Measurements from ENCODE around the gene GYPB.
"Not testable (repeated sequence)": the region's sequence is repeated elsewhere in the genome, so short reads cannot be mapped to it uniquely, and the experiment has no call there.

GYPB gene

GRCh38 chr4:144008602-144009001 lies 10.6 kb downstream of the GYPB start:
- DNase-seq; H4K91ac ChIP-seq (ENCODE audit: low read depth, low read length); H2AFZ ChIP-seq (ENCODE audit: insufficient read depth, low read length, poor library complexity); H3K4me2 ChIP-seq (ENCODE audit: low read length); H3K14ac ChIP-seq (ENCODE audit: low read length); H2BK5ac ChIP-seq (ENCODE audit: low read depth, low read length, poor library complexity); H3K36me3 ChIP-seq (ENCODE audit: control insufficient read depth in 1 of 2, insufficient read depth in 2 of 2, low read length in 2 of 2); H3K79me1 ChIP-seq (ENCODE audit: low read length); H3K4ac ChIP-seq (ENCODE audit: low read depth, low read length); H2BK120ac ChIP-seq (ENCODE audit: insufficient read depth, low read length, poor library complexity); H3K18ac ChIP-seq (ENCODE audit: low read length); H3K27me3 ChIP-seq (ENCODE audit: insufficient read depth, low read length); H3K4me3 ChIP-seq (ENCODE audit: low read depth, low read length); H2BK12ac ChIP-seq (ENCODE audit: low read length); H3K9me3 ChIP-seq (ENCODE audit: insufficient read depth, low read depth, low read length); H3K4me1 ChIP-seq (ENCODE audit: control insufficient read depth in 1 of 2, insufficient read depth in 2 of 2, low read length in 2 of 2); H4K8ac ChIP-seq (ENCODE audit: low read depth, low read length); H4K12ac ChIP-seq (ENCODE audit: low read depth, low read length); H3K9ac ChIP-seq (ENCODE audit: low read length); H3K27ac ChIP-seq (ENCODE audit: low read depth, low read length); H3K23ac ChIP-seq (ENCODE audit: low read length); H3K79me2 ChIP-seq (ENCODE audit: control insufficient read depth, insufficient read depth, low read length, poor library complexity); H2AK5ac ChIP-seq (ENCODE audit: low read length): not testable (repeated sequence)
- WGBS (ENCODE audit: extremely low coverage, insufficient coverage, insufficient read length): no CpG with 5 or more reads among the region's 3 CpGs

- H4K12ac ChIP-seq (ENCODE audit: low read depth, low read length); H3K4me3 ChIP-seq (ENCODE audit: low read depth, low read length); H3K14ac ChIP-seq (ENCODE audit: low read length); H3K4me2 ChIP-seq (ENCODE audit: low read length); H3K23ac ChIP-seq (ENCODE audit: low read length); H3K4ac ChIP-seq (ENCODE audit: low read depth, low read length); H3K36me3 ChIP-seq (ENCODE audit: control insufficient read depth in 1 of 2, insufficient read depth in 2 of 2, low read length in 2 of 2); H2AFZ ChIP-seq (ENCODE audit: insufficient read depth, low read length, poor library complexity); H3K18ac ChIP-seq (ENCODE audit: low read length); H3K4me1 ChIP-seq (ENCODE audit: control insufficient read depth in 1 of 2, insufficient read depth in 2 of 2, low read length in 2 of 2); H4K91ac ChIP-seq (ENCODE audit: low read depth, low read length); H2BK120ac ChIP-seq (ENCODE audit: insufficient read depth, low read length, poor library complexity); H3K9ac ChIP-seq (ENCODE audit: low read length); H2BK5ac ChIP-seq (ENCODE audit: low read depth, low read length, poor library complexity); H4K8ac ChIP-seq (ENCODE audit: low read depth, low read length); H3K9me3 ChIP-seq (ENCODE audit: insufficient read depth, low read depth, low read length); H3K79me1 ChIP-seq (ENCODE audit: low read length); DNase-seq; H3K27me3 ChIP-seq (ENCODE audit: insufficient read depth, low read length); H2BK12ac ChIP-seq (ENCODE audit: low read length); H3K27ac ChIP-seq (ENCODE audit: low read depth, low read length); H2AK5ac ChIP-seq (ENCODE audit: low read length); H3K79me2 ChIP-seq (ENCODE audit: control insufficient read depth, insufficient read depth, low read length, poor library complexity): not testable (repeated sequence)
- WGBS (ENCODE audit: extremely low coverage, insufficient coverage, insufficient read length): no CpG with 5 or more reads among the region's 1 CpG
These were observed 11.2 kb downstream of the GYPB start for GRCh38 chr4:144007960-144008359.

GRCh38 chr4:144006200-144006803 lies 12.9 kb downstream of the GYPB start:
- H3K4me1 ChIP-seq (ENCODE audit: control insufficient read depth in 1 of 2, insufficient read depth in 2 of 2, low read length in 2 of 2); H3K27ac ChIP-seq (ENCODE audit: low read depth, low read length); DNase-seq; H4K91ac ChIP-seq (ENCODE audit: low read depth, low read length); H3K27me3 ChIP-seq (ENCODE audit: insufficient read depth, low read length); H3K23ac ChIP-seq (ENCODE audit: low read length); H3K79me1 ChIP-seq (ENCODE audit: low read length); H3K4me2 ChIP-seq (ENCODE audit: low read length); H2BK12ac ChIP-seq (ENCODE audit: low read length); H3K9ac ChIP-seq (ENCODE audit: low read length); H3K18ac ChIP-seq (ENCODE audit: low read length); H3K79me2 ChIP-seq (ENCODE audit: control insufficient read depth, insufficient read depth, low read length, poor library complexity); H3K4ac ChIP-seq (ENCODE audit: low read depth, low read length); H3K36me3 ChIP-seq (ENCODE audit: control insufficient read depth in 1 of 2, insufficient read depth in 2 of 2, low read length in 2 of 2); H4K8ac ChIP-seq (ENCODE audit: low read depth, low read length); H2AFZ ChIP-seq (ENCODE audit: insufficient read depth, low read length, poor library complexity); H4K12ac ChIP-seq (ENCODE audit: low read depth, low read length); H2BK120ac ChIP-seq (ENCODE audit: insufficient read depth, low read length, poor library complexity); H3K4me3 ChIP-seq (ENCODE audit: low read depth, low read length); H2BK5ac ChIP-seq (ENCODE audit: low read depth, low read length, poor library complexity); H2AK5ac ChIP-seq (ENCODE audit: low read length); H3K9me3 ChIP-seq (ENCODE audit: insufficient read depth, low read depth, low read length); H3K14ac ChIP-seq (ENCODE audit: low read length): not testable (repeated sequence)
- WGBS (ENCODE audit: extremely low coverage, insufficient coverage, insufficient read length): no CpG with 5 or more reads among the region's 2 CpGs

GRCh38 chr4:144005558-144005953 lies 13.6 kb downstream of the GYPB start:
- not testable (repeated sequence) for H4K12ac ChIP-seq (ENCODE audit: low read depth, low read length); H3K9ac ChIP-seq (ENCODE audit: low read length); H4K8ac ChIP-seq (ENCODE audit: low read depth, low read length); H3K27me3 ChIP-seq (ENCODE audit: insufficient read depth, low read length); H3K4me1 ChIP-seq (ENCODE audit: control insufficient read depth in 1 of 2, insufficient read depth in 2 of 2, low read length in 2 of 2); H2BK120ac ChIP-seq (ENCODE audit: insufficient read depth, low read length, poor library complexity); H2BK12ac ChIP-seq (ENCODE audit: low read length); H3K27ac ChIP-seq (ENCODE audit: low read depth, low read length); H3K36me3 ChIP-seq (ENCODE audit: control insufficient read depth in 1 of 2, insufficient read depth in 2 of 2, low read length in 2 of 2); H3K14ac ChIP-seq (ENCODE audit: low read length); H3K18ac ChIP-seq (ENCODE audit: low read length); H3K23ac ChIP-seq (ENCODE audit: low read length); H3K4me3 ChIP-seq (ENCODE audit: low read depth, low read length); H2BK5ac ChIP-seq (ENCODE audit: low read depth, low read length, poor library complexity); H4K91ac ChIP-seq (ENCODE audit: low read depth, low read length); H3K4me2 ChIP-seq (ENCODE audit: low read length); H2AK5ac ChIP-seq (ENCODE audit: low read length); H3K79me2 ChIP-seq (ENCODE audit: control insufficient read depth, insufficient read depth, low read length, poor library complexity); H2AFZ ChIP-seq (ENCODE audit: insufficient read depth, low read length, poor library complexity); H3K79me1 ChIP-seq (ENCODE audit: low read length); H3K4ac ChIP-seq (ENCODE audit: low read depth, low read length); DNase-seq; H3K9me3 ChIP-seq (ENCODE audit: insufficient read depth, low read depth, low read length)
